Calu3 (cell line): Measurements from ENCODE around the gene CBLN3. TPM values are rescaled to one million over a fixed set of nuclear protein-coding genes. Genes with fewer than 3 reads are reported as not detected.
A peak's percentile ranks its signal among the peaks of the same experiment; 100 is the strongest.

ENCODE experiments used
- BruUV-seq: library from RNA; stranded (reverse); fragments of 400-500 nt; replicated peaks from 2 replicates; lab custom pipeline; 2021; lab: Mats Ljungman, UMichigan
- CTCF ChIA-PET: fragments of 300-600 bp; sonication (Branson Sonifier 250); formaldehyde crosslinking; loops from one replicate; lab custom pipeline; 2022; ENCODE audit warnings: antibody characterized with exemption; lab: Charles Lee
- DNase-seq: peaks from one replicate; pipeline ENCODE4 v3.0.0; 2022
- H3K27ac Mint-ChIP-seq: one replicate; pipeline ENCODE4 v1.8.0; 2022; ENCODE audit warnings: mixed read lengths; ENCODE audit not compliant: unreplicated experiment
- H3K27me3 Mint-ChIP-seq: one replicate; pipeline ENCODE4 v1.8.0; 2022; ENCODE audit warnings: mixed read lengths; ENCODE audit not compliant: unreplicated experiment
- H3K36me3 Mint-ChIP-seq: one replicate; pipeline ENCODE4 v1.8.0; 2022; ENCODE audit warnings: mild to moderate bottlenecking, moderate library complexity, mixed read lengths; ENCODE audit not compliant: insufficient read depth, unreplicated experiment
- H3K4me1 Mint-ChIP-seq: one replicate; pipeline ENCODE4 v1.8.0; 2022; ENCODE audit warnings: mild to moderate bottlenecking, low read depth, mixed read lengths; ENCODE audit not compliant: unreplicated experiment
- H3K4me3 Mint-ChIP-seq: one replicate; pipeline ENCODE4 v1.8.0; 2022; ENCODE audit warnings: mild to moderate bottlenecking, low read depth, moderate library complexity, mixed read lengths; ENCODE audit not compliant: unreplicated experiment
- H3K9me3 Mint-ChIP-seq: one replicate; pipeline ENCODE4 v1.8.0; 2022; ENCODE audit warnings: low read depth, mixed read lengths; ENCODE audit not compliant: unreplicated experiment
- intact Hi-C: fragments of 100-400 bp; cut with micrococcal nuclease; formaldehyde crosslinking; loops from one replicate; pipeline ENCODE4 v1.10.0; 2022; ENCODE audit not compliant: unreplicated experiment
- total RNA-seq: library from RNA; stranded (reverse); gene quantifications from 2 replicates; pipeline ENCODE4 v1.2.3, GENCODE V29; 2022
- TF ChIP-seq, protein P1 (sequence below): fragments of 200-600 bp; IDR thresholded peaks from one replicate; pipeline ENCODE4 v1.8.0; 2022; ENCODE audit warnings: antibody characterized with exemption; ENCODE audit not compliant: unreplicated experiment

The CBLN3 gene
- total RNA-seq, 1 experiment from 2014 or later, result 0.99 TPM

DNA sequence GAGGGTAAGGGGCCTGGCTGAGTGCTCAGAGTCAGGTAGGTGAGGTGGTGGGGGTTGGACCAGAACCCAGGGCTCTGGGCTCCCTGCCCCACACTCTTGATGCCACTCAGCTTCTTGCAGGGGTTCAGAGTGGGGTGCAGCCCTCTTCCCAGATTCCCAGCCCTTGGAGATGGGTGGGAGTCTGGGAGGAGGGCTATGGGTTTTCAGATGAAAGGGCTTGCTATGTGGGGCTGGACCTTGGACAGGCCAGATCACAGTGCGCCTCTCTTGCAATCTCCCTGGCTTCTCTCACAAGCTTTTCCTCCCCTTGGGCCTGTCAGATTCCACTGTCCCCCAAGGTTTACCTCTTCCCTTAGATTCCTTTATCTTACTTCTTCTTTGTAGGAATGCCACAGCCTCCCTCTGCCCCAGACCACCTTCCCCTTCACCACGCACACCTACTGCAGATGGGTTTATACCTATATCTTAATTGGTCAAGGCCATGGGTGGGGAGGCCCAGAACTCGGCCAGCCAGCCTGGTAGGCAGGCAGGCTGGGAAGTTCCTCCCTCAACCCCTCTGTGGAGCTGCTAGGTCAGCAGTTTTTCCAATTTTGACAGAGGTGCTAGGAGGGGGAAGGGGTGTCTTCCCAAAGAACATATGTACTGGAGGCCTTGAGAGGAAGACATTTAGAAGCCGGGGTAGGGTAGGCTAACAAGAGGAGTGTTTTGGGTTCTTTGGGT, 29.3 kb downstream of the CBLN3 start:
- CTCF ChIA-PET, result interaction anchor here (0.7 to 1.1 kb wide), 3 partner anchors 28 to 32 kb away, joined by 3 to 11 read pairs (median 4); no protein-coding TSS in a partner anchor
- no peaks in the 10 kb centered on the region for H3K27me3 Mint-ChIP-seq
- BruUV-seq, result no TSS peak
- peaks cover 12% of the 10 kb centered on the region for H3K36me3 Mint-ChIP-seq
- DNase-seq, result no peak
- H3K4me3 Mint-ChIP-seq, result peak overlapping the region; percentile 64
- peaks cover 28% of the 10 kb centered on the region for H3K4me1 Mint-ChIP-seq
- H3K27ac Mint-ChIP-seq, result no peak overlapping the region
- intact Hi-C loops, result no loop called here
- H3K9me3 Mint-ChIP-seq, result no peaks in the 10 kb centered on the region
- TF ChIP-seq, protein P1, sequence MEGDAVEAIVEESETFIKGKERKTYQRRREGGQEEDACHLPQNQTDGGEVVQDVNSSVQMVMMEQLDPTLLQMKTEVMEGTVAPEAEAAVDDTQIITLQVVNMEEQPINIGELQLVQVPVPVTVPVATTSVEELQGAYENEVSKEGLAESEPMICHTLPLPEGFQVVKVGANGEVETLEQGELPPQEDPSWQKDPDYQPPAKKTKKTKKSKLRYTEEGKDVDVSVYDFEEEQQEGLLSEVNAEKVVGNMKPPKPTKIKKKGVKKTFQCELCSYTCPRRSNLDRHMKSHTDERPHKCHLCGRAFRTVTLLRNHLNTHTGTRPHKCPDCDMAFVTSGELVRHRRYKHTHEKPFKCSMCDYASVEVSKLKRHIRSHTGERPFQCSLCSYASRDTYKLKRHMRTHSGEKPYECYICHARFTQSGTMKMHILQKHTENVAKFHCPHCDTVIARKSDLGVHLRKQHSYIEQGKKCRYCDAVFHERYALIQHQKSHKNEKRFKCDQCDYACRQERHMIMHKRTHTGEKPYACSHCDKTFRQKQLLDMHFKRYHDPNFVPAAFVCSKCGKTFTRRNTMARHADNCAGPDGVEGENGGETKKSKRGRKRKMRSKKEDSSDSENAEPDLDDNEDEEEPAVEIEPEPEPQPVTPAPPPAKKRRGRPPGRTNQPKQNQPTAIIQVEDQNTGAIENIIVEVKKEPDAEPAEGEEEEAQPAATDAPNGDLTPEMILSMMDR, result no peak

DNA sequence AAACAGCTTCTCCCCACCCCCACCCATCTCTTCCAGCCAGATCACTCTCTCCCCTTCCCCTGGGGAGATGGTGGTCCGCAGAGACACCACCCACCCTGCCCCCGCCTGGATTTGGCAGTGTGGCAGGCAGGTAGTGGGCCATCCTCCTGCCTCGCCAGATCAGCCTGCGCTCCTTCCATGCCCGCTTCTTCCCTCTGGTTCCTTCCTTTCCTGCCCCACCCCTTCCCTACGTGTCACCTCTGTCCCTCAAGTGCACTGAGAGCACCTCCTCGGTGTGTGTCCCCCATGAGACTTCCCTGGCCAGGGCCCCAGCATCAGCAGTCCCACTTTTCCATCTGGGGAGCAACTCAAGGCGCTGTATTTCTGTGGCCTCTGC, 30.0 kb downstream of the CBLN3 start:
- BruUV-seq, result no TSS peak
- Mint-ChIP-seq H3K4me3 (peak overlapping the region; percentile 64), H3K36me3 (peaks cover 12% of the 10 kb centered on the region), H3K9me3 (no peaks in the 10 kb centered on the region), H3K27ac (peak overlapping the region; percentile 40), H3K4me1 (peaks cover 28% of the 10 kb centered on the region), H3K27me3 (no peaks in the 10 kb centered on the region)
- intact Hi-C loops, result no loop called here
- no peak for DNase-seq
- CTCF ChIA-PET, result interaction anchor here (1.0 kb wide), 1 partner anchor 34 kb away, joined by 3 read pairs; no protein-coding TSS in a partner anchor
- TF ChIP-seq, protein P1, result no peak

DNA sequence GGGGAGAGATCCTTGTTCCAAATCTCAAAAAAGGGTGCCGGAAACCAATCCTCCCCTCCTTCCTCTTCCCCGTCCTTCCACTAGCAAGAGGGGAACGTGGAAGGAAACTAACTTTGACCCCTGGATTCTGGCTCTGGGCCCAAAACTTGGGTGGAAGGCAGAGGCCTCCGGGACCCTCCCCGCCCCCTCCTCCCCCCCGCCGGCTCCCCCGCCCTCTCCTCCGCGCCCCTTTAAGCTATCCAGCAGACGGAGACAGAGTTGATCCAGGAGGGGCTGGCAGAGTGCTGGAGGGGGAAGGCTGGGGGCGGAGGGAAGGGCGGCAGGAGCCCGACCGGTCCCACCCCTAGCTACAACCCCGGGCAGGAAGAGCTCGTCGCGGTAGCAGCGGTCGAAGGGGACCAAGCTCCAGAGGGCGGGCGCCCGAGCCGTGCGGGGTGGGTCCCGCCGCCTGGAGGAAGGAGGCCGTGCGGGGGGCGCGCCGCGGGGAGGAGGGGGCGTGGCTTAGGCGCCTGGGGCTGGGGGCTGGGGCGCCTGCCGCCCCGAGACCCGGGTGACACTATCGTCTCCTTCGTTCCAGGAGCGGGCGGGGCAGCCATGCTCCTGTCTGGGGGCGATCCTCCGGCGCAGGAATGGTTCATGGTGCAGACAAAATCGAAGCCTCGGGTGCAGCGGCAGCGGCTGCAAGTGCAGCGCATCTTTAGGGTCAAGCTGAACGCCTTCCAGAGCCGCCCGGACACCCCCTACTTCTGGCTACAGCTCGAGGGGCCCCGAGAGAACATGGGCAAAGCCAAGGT, 30.6 kb downstream of the CBLN3 start, which contains the start of gene NYNRIN:
Gene NYNRIN (plus strand): TSS at position 351 of the 794 bp plus-strand sequence. CDS start 244 bp downstream, at position 595.
- Mint-ChIP-seq H3K36me3 (peaks cover 12% of the 10 kb centered on the region), H3K27me3 (no peaks in the 10 kb centered on the region), H3K27ac (peak within 1 kb of the TSS; percentile 40), H3K4me1 (peaks cover 28% of the 10 kb centered on the region), H3K4me3 (peak within 1 kb of the TSS; percentile 64), H3K9me3 (no peaks in the 10 kb centered on the region)
- CTCF ChIA-PET, result interaction anchor here (0.7 to 1.0 kb wide), 3 partner anchors 33 to 55 kb away, joined by 3 to 9 read pairs (median 5); no protein-coding TSS in a partner anchor
- no TSS peak for BruUV-seq
- DNase-seq, result peak; percentile 42
- TF ChIP-seq, protein P1, result no peak
- intact Hi-C loops, result no loop called here

DNA sequence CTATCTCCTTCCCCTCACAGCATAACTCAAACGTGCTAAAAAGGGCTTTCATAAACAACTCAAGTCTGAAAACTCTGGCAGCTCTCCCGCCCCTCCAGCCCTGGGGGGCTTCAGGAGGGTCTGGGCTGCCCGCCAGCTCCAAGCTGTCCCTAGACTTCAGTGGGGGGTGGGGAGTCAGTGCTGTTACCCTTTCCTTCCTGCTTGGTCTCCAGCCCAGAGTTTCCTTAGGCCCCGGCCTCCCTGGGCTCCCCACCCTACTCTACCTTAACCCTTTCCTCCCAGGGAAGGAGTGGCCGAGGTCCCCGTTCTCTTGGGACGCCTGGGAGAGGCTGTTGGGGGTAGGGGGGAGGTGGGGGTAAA, 31.2 kb downstream of the CBLN3 start:
- peak; percentile 15 for DNase-seq
- no peaks in the 10 kb centered on the region for H3K27me3 Mint-ChIP-seq
- peaks cover 28% of the 10 kb centered on the region for H3K4me1 Mint-ChIP-seq
- no peak overlapping the region for H3K27ac Mint-ChIP-seq
- intact Hi-C loops, result no loop called here
- TF ChIP-seq, protein P1, result no peak
- BruUV-seq, result no TSS peak
- peaks cover 12% of the 10 kb centered on the region for H3K36me3 Mint-ChIP-seq
- H3K9me3 Mint-ChIP-seq, result no peaks in the 10 kb centered on the region
- CTCF ChIA-PET, result interaction anchor here (0.7 to 1.0 kb wide), 3 partner anchors 32 to 55 kb away, joined by 3 to 9 read pairs (median 5); no protein-coding TSS in a partner anchor
- no peak overlapping the region for H3K4me3 Mint-ChIP-seq
